H9 (cell line): ENCODE measurements around the gene COA1. TPM values are rescaled to one million over a fixed set of nuclear protein-coding genes. Genes with fewer than 3 reads are reported as not detected.
A peak's percentile ranks its signal among the peaks of the same experiment; 100 is the strongest.

ENCODE experiments used
- DNase-seq: peaks from one replicate; pipeline ENCODE4 v3.0.0-alpha.2; 2017
- H2AFZ ChIP-seq: one replicate; pipeline ENCODE4 v1.6.1; 2013; ENCODE audit warnings: mild to moderate bottlenecking, low read length, control low read depth, moderate library complexity
- H2AK5ac ChIP-seq: 2 replicates; pipeline ENCODE4 v1.6.1; 2013; ENCODE audit warnings: low read length, control low read depth, mixed read lengths; ENCODE audit not compliant: insufficient read length
- H2BK120ac ChIP-seq: one replicate; pipeline ENCODE4 v1.6.1; 2013; ENCODE audit warnings: low read depth, mild to moderate bottlenecking, low read length, control low read depth, inconsistent platforms; ENCODE audit not compliant: poor library complexity, severe bottlenecking
- H2BK12ac ChIP-seq: 2 replicates; pipeline ENCODE4 v1.6.1; 2013; ENCODE audit warnings: low read length, control low read depth, mixed read lengths, low read depth; ENCODE audit not compliant: insufficient read length
- H2BK15ac ChIP-seq: 2 replicates; pipeline ENCODE4 v1.6.1; 2013; ENCODE audit warnings: low read depth, low read length, control low read depth
- H2BK20ac ChIP-seq: one replicate; pipeline ENCODE4 v1.6.1; 2013; ENCODE audit warnings: low read depth, mild to moderate bottlenecking, low read length, control low read depth, inconsistent platforms; ENCODE audit not compliant: poor library complexity, severe bottlenecking
- H2BK5ac ChIP-seq: 2 replicates; pipeline ENCODE4 v1.6.1; 2013; ENCODE audit warnings: low read length, control low read depth, mixed read lengths; ENCODE audit not compliant: insufficient read length
- H3K14ac ChIP-seq: 2 replicates; pipeline ENCODE4 v1.6.1; 2013; ENCODE audit warnings: low read length, control low read depth; ENCODE audit not compliant: insufficient read depth
- H3K18ac ChIP-seq: 2 replicates; pipeline ENCODE4 v1.6.1; 2013; ENCODE audit warnings: low read depth, mild to moderate bottlenecking, mixed read lengths, low read length, control low read depth; ENCODE audit not compliant: insufficient read length
- H3K23ac ChIP-seq: 2 replicates; pipeline ENCODE4 v1.6.1; 2013; ENCODE audit warnings: low read length, control low read depth, mixed read lengths, low read depth; ENCODE audit not compliant: insufficient read length
- H3K23me2 ChIP-seq: 2 replicates; pipeline ENCODE4 v1.6.1; 2013; ENCODE audit warnings: low read depth, mild to moderate bottlenecking, mixed read lengths, low read length, control low read depth; ENCODE audit not compliant: insufficient read length, poor library complexity, severe bottlenecking
- H3K27ac ChIP-seq: 2 replicates; pipeline ENCODE4 v1.5.1; 2013; ENCODE audit warnings: low read length, control low read depth, mixed read lengths, low read depth; ENCODE audit not compliant: insufficient read length
- H3K27me3 ChIP-seq: 2 replicates; pipeline ENCODE4 v1.6.1; 2013; ENCODE audit warnings: low read length, control low read depth, inconsistent platforms; ENCODE audit not compliant: insufficient read depth
- H3K4ac ChIP-seq: 2 replicates; pipeline ENCODE4 v1.6.1; 2013; ENCODE audit warnings: low read depth, mild to moderate bottlenecking, control low read depth, inconsistent platforms, low read length, moderate library complexity
- H3K4me1 ChIP-seq: 2 replicates; pipeline ENCODE4 v1.6.1; 2013; ENCODE audit warnings: low read length, control low read depth, inconsistent platforms; ENCODE audit not compliant: insufficient read depth
- H3K4me2 ChIP-seq: 2 replicates; pipeline ENCODE4 v1.6.1; 2013; ENCODE audit warnings: low read length, control low read depth, mixed read lengths; ENCODE audit not compliant: insufficient read length, insufficient read depth
- H3K56ac ChIP-seq: 2 replicates; pipeline ENCODE4 v1.6.1; 2013; ENCODE audit warnings: low read depth, mild to moderate bottlenecking, mixed read lengths, low read length, control low read depth; ENCODE audit not compliant: insufficient read length
- H3K79me1 ChIP-seq: 2 replicates; pipeline ENCODE4 v1.6.1; 2013; ENCODE audit warnings: low read depth, mild to moderate bottlenecking, moderate library complexity, low read length, control low read depth, inconsistent platforms; ENCODE audit not compliant: insufficient read depth, poor library complexity, severe bottlenecking
- H3K79me2 ChIP-seq: 2 replicates; pipeline ENCODE4 v1.6.1; 2013; ENCODE audit warnings: low read length, control low read depth, inconsistent platforms; ENCODE audit not compliant: insufficient read depth
- H3K9ac ChIP-seq: 2 replicates; pipeline ENCODE4 v1.6.1; 2013; ENCODE audit warnings: low read length, control low read depth, mixed read lengths; ENCODE audit not compliant: insufficient read length; ENCODE audit errors: extremely low read depth
- H3K9me3 ChIP-seq: one replicate; pipeline ENCODE4 v1.6.1; 2013; ENCODE audit warnings: low read depth, low read length, inconsistent platforms; ENCODE audit not compliant: control insufficient read depth
- H3T11ph ChIP-seq: one replicate; pipeline ENCODE4 v1.6.1; 2013; ENCODE audit warnings: mild to moderate bottlenecking, low read length, control low read depth, inconsistent platforms
- H4K20me1 ChIP-seq: one replicate; pipeline ENCODE4 v1.6.1; 2013; ENCODE audit not compliant: control insufficient read depth, insufficient read length, insufficient read depth
- H4K5ac ChIP-seq: 2 replicates; pipeline ENCODE4 v1.6.1; 2013; ENCODE audit warnings: low read depth, mild to moderate bottlenecking, mixed read lengths, low read length, control low read depth; ENCODE audit not compliant: insufficient read length
- H4K8ac ChIP-seq: replicated peaks from 2 replicates; pipeline ENCODE4 v1.6.1; 2013; ENCODE audit warnings: low read length, control low read depth, mixed read lengths, low read depth; ENCODE audit not compliant: insufficient read length
- H4K91ac ChIP-seq: 2 replicates; pipeline ENCODE4 v1.6.1; 2013; ENCODE audit warnings: low read depth, mild to moderate bottlenecking, moderate library complexity, mixed read lengths, low read length, control low read depth; ENCODE audit not compliant: insufficient read length
- H3K27ac Mint-ChIP-seq, 3 experiments: 2 replicates in 2 of 3; 3 replicates in 1 of 3; pipeline ENCODE4 v1.8.0; 2020 to 2021; ENCODE audit warnings: mixed read lengths in 3 of 3, mild to moderate bottlenecking in 1 of 3, moderate library complexity in 1 of 3
- H3K27me3 Mint-ChIP-seq: 2 replicates; pipeline ENCODE4 v1.8.0; 2021; ENCODE audit warnings: low read depth, mild to moderate bottlenecking, moderate library complexity, mixed read lengths
- H3K36me3 Mint-ChIP-seq, 3 experiments: 2 replicates in 2 of 3; 3 replicates in 1 of 3; pipeline ENCODE4 v1.8.0; 2020 to 2021; ENCODE audit warnings: low read depth in 3 of 3, mixed read lengths in 3 of 3; ENCODE audit not compliant: insufficient read depth in 1 of 3
- H3K4me1 Mint-ChIP-seq, 2 experiments: 2 replicates each; pipeline ENCODE4 v1.8.0; 2020; ENCODE audit warnings: mixed read lengths in 2 of 2
- H3K4me3 Mint-ChIP-seq, 2 experiments: 2 replicates in 1 of 2; 3 replicates in 1 of 2; pipeline ENCODE4 v1.8.0; 2020 to 2021; ENCODE audit warnings: mild to moderate bottlenecking in 2 of 2, mixed read lengths in 2 of 2, moderate library complexity in 1 of 2
- H3K9me3 Mint-ChIP-seq, 2 experiments: 2 replicates in 1 of 2; 3 replicates in 1 of 2; pipeline ENCODE4 v1.8.0; 2020; ENCODE audit warnings: mild to moderate bottlenecking in 2 of 2, mixed read lengths in 2 of 2, moderate library complexity in 1 of 2
- CTCF ChIP-seq: fragments of 200-600 bp; sonication (generic); conservative IDR thresholded peaks from 3 replicates; pipeline ENCODE4 v1.8.0; 2021; ENCODE audit warnings: antibody characterized with exemption, mild to moderate bottlenecking
- WGBS: extraction: QIAGEN DNeasy Blood & Tissue Kit; methylation state at CpG from one replicate; pipeline ENCODE4 v1.1.7; 2013; ENCODE audit warnings: missing lambda C conversion rate, low lambda C conversion rate, mixed read lengths; ENCODE audit not compliant: insufficient read length; ENCODE audit errors: extremely low coverage; 5-methylcytosine and 5-hydroxymethylcytosine counted together
- total RNA-seq: library from RNA; stranded (reverse); gene quantifications from 2 replicates; pipeline ENCODE4 v1.2.1, GENCODE V29; 2021

The COA1 gene
- total RNA-seq, 1 experiment from 2014 or later = 138 TPM

GRCh38 chr7:43700646-43701499 is 28.4 kb downstream of the COA1 start:
- no peak overlapping the region for H3K56ac ChIP-seq
- no peaks in the 10 kb centered on the region for H3K9me3 ChIP-seq
- H2AK5ac ChIP-seq = no peak overlapping the region
- Mint-ChIP-seq H3K36me3 (peaks cover 23 to 33% (median 23%) of the 10 kb centered on the region in 3 experiments), H3K4me3 (no peak overlapping the region; a peak in 1 of 5 replicates), H3K9me3 (peaks cover 8 to 17% of the 10 kb centered on the region in 2 experiments; a peak in 4 of 5 replicates), H3K4me1 (peaks cover 25 to 31% of the 10 kb centered on the region in 2 experiments), H3K27ac (peak overlapping the region; percentile 40 to 72 (median 43); a peak in 5 of 7 replicates), H3K27me3 (no peaks in the 10 kb centered on the region)
- no peak overlapping the region for H2BK120ac ChIP-seq
- no peak overlapping the region for H2BK5ac ChIP-seq
- H2BK20ac ChIP-seq = no peak overlapping the region
- no peak overlapping the region for H3K27ac ChIP-seq
- no peak for TF ChIP-seq CTCF
- H3K4ac ChIP-seq = no peak overlapping the region
- no peak overlapping the region for H3K18ac ChIP-seq
- H3K23ac ChIP-seq = no peak overlapping the region
- H3K4me2 ChIP-seq = no peak overlapping the region
- DNase-seq = no peak
- H3K79me2 ChIP-seq = peaks cover 21% of the 10 kb centered on the region; the same call in 1 of the 2 replicates
- WGBS = no CpG with 5 or more reads among the region's 2 CpGs
- H2BK15ac ChIP-seq = no peak overlapping the region
- no peaks in the 10 kb centered on the region for H3K23me2 ChIP-seq
- no peaks in the 10 kb centered on the region for H4K20me1 ChIP-seq
- no peak overlapping the region for H3T11ph ChIP-seq
- H2AFZ ChIP-seq = no peak overlapping the region
- H3K27me3 ChIP-seq = no peaks in the 10 kb centered on the region
- peaks cover 4% of the 10 kb centered on the region for H3K79me1 ChIP-seq
- H3K14ac ChIP-seq = no peak overlapping the region
- no peak overlapping the region for H4K5ac ChIP-seq
- H4K8ac ChIP-seq = no peak overlapping the region
- H4K91ac ChIP-seq = no peak overlapping the region
- H3K9ac ChIP-seq = no peak overlapping the region
- peaks cover 8% of the 10 kb centered on the region; the same call in 1 of the 2 replicates for H3K4me1 ChIP-seq
- no peak overlapping the region for H2BK12ac ChIP-seq
